Muscle of back (tissue), 11 donors: ENCODE data around the gene GID4. TPM values are rescaled to one million over a fixed set of nuclear protein-coding genes. Genes with fewer than 3 reads are reported as not detected.
A peak's percentile ranks its signal among the peaks of the same experiment; 100 is the strongest.

Experiments used
- DNase-seq, 3 donors: peaks; one replicate each; pipeline versions ENCODE4 v3.0.0 to v3.0.0-alpha.2; 2013
- polyA plus RNA-seq, 10 donors: library from polyadenylated mRNA; unstranded; fragments of 120-200 nt; gene quantifications; one replicate each; pipeline ENCODE4 v1.2.1, GENCODE V29; 2013; ENCODE audit not compliant: insufficient read length in 10 of 10

The GID4 gene
- polyA plus RNA-seq, 10 donors: 9.9 to 13.9 (median 11.5) TPM

DNA sequence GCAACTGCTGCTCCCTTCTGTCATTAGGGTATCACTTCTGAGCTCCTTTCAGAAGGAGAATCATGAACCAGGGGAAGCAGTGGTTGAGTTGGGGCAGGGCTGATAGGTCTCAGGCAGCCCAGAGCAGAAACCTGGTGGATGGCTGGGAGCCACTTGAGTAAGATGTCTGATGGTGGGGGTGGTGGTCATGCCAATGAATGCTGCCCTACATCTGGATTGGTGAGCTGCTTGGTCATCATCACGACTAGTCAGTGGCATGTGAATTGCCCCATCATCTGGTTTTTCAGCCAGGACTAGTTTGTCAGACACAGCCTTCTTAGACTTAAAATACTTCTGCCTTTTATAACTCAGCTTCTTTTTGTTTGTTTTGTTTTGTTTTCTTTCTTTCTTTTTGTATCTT is 2.6 kb downstream of the GID4 start:
- no peak for DNase-seq

DNA sequence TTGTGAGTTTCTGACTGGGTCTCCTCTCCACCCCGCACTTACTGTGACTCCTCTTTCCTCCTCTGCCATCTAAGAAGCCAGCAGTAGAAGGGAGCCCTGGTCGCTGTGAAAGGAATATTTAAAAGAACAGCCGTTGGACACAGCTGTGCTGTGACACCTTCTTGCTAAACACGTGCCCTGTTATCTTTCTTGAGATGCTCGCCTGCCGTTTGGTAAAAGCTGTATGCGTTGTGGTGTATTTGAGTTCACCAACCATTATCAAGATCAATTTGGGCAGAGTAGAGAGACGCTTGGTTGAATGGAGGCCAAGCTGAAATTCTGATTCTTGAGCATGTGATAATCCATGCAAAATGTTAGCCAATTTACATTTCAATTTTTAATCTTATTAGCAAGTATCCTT is 3.8 kb downstream of the GID4 start:
- DNase-seq: no peak

DNA sequence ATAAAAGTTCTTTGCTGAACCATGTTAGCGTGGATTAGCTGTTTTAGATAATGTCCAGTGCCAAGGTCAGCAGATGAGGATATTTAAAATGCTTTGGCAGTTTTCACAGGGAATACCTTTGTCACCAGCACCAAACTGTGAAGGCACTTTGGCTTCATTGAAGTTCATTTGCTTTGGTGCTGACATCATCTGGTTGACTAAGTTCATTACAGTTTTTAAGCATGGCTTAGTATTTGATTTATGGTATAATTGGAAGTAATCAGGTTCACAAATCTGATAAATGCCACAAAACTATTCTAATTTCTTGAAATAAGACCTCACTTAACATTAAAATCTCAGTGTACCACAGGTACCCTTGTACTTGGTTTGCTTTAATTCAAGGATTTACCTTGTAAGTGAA is 4.3 kb downstream of the GID4 start:
- DNase-seq: no peak

DNA sequence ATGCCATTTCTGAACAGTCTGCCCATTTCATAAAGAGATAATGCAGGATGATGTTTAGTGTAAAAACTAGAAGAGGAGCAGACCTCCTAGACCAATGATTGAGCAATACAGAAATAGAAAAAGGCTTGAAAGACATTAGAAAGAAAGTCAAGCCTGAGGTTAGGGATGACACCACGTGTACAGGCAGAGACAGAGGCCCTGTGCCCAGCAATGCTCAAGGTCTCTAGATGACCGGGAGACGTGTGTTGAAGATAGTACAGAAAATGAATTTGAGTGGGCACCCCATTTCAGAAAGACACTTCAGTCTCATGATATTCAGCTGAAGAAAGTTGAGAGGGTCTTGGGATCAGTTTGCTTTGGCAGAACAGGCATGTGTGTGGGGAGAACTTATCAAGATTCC is 5.4 kb downstream of the GID4 start:
- DNase-seq: no peak

DNA sequence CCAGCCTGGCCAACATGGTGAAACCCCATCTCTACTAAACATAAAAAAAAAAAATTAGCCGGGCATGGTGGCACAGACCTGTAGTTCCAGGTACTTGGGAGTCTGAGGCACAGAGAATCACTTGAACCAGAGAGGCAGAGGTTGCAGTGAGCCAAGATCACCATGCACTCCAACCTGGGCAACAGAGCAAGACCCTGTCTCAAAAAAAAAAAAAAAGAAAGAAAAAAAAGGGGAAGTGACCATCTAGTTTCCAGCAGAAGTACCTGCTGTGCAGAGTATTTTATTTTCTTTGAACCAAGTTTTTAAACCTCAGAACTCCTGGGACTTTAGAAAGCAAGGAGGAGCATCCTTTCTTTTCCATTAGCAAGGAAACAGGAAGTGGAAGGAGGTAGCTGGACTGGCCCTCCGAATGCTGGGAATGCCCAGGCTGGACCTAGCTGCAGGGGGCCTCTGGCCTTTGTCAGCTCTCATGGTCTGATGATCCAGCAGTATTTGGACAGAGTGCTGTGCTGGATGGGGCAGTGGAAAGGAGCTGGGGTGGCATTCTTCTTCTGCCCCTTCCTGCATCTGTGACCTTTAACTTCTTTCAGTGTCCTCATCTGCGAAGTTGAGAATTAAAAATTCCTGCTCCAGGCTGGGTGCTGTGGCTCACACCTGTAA is 6.6 kb downstream of the GID4 start:
- DNase-seq: no peak

DNA sequence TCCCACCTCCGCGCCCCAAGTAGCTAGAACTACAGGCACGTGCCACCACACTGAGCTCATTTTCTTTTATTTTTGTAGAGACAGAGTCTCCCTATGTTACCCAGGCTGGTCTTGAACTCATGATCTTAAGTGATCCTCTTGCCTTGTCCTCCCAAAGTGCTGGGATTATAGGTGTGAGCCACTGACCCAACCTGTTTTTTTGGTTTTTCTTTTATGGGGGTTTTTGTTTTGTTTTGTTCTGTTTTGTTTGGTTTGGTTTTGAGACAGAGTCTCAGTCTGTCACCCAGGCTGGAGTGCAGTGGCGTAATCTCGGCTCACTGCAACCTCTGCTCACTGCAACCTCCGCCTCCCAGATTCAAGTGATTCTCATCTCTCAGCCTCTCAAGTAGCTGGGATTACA is 16.4 kb downstream of the GID4 start:
- DNase-seq: no peak

DNA sequence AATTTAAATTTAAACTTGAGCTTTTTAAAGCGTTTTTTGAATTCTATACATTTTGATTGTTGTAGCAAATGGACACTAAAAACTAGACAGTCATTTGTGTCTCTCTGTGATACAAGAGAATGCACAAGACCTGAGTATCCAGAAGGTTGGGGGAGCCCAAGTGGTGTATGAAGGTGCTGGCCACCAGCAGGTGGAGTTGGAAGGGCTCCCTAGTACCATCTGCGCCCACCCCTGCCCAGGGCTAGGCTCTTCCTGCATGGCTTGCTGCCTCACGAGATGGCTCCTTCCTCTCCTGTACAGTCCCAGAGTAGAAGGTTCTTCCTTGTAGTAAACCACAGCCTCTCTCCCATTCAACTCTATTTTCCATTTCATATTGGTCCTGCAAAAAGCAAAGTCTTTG is 17.0 kb downstream of the GID4 start:
- DNase-seq: no peak

DNA sequence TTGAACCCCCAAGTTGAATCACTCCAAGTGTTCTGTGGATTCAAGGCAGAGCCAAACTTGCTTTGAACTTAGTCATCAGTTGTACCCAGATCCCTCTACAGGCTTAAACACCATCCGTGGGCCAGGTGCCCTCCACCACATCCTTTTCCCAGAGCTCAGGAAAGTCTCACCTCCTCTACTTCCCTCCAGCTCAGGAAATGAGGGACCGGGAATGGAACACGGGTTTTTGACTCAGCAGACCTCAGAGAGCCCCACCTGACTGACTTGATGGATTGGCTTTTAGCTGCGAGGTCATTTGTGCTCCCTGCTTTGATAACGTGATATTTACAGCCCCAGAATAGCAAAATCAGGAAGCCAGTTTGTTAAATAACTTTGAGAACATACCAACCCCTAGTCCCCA is 20.1 kb downstream of the GID4 start:
- DNase-seq: no peak

DNA sequence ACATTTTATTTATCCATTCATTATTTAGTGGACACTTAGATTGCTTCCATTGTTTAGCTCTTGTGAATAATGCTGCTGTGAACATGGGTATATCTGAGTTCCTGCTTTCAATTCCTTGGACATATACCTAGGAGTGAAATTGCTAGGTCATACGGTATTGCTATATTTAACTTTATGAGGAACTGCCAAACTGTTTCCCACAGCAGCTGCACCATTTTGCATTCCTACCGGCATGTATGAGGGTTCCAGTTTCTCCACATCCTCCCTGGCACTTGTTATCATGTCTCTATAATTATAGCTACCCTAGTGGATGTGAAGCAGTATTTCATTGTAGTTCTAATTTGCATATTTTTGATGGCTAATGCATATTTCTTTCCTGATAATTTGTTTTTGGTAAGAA is 24.8 kb downstream of the GID4 start:
- DNase-seq: no peak

DNA sequence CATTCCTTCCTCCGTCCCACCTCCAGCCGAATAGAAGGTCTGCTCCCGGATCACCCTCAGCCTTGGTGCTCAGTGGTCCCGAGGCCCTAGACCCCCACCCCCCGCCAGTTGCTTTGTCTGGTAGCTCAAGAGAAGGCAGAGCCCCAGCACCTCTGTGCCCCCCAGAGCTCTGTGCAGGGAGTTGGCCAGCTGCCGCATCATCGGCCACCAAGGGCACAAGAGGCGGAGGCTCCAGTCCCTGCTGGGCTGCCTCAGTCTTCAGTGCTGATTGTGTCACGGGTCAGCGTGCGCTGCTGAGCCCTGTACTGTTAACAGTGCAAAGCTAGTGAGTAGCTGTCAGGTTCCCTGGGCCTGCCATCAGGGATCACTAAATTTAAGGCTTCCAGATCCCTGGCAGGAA is 26.3 kb downstream of the GID4 start:
- DNase-seq: no peak

DNA sequence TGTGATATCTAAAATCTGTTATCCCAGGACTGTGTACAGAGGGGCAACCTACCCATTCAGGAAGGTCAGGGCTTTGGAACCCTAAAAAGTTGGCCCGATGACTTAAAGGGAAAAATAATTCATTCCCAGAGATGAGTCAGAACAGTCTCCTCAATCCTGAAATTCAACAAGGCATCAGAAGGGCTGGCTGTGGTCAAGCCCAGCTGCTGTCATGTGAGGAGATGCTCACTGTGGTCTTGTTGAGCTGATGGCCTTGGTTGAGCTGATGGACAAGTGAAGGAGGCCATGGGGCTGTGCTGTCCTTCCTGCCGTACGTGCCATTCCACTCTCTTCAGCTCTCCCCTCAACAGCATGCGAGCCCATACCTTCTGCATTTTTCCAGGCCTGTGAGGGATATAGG is 27.7 kb downstream of the GID4 start:
- DNase-seq: no peak

DNA sequence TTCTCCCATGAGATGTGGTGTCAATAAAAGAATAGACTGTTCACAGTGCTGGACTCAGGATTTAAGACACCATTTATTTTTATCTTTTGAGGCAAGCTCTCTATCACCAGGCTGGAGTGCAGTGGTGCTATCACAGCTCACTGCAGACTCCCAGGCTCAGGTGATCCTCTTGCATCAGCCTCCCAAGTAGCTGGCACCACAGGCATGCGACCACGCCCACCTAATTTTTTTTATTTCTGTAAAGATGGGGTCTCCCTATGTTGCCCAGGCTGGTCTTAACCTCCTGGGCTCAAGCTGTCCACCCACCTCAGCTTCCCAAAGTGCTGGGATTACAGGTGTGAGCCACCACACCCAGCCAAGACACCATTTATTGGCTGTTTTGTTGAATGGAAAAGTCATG is 29.9 kb downstream of the GID4 start:
- DNase-seq: no peak

DNA sequence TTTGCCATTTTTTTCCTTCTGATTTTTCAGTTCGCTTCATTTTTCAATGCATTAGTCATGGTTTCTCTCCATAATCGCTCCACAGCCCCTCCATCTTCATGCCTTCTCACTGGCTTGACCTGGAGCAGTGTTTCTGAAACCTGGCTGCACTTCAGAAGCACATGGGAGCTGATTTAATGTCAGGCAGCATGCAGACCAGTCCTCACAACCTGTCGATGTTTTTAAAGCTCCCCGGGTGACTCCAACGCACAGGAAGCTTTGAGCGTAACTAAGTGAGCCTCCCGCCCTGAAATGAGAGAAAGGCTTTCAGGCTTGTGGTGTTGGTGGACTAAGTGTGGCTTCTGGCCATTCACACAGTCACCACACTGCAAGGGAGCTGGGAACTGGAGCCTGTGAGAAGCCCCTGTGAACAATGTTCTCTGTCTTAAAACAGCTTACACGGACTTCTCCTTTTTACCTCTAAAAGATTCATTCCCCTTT is 31.7 kb downstream of the GID4 start:
- DNase-seq: peak in 2 of 3 donors; percentile 16 to 48

DNA sequence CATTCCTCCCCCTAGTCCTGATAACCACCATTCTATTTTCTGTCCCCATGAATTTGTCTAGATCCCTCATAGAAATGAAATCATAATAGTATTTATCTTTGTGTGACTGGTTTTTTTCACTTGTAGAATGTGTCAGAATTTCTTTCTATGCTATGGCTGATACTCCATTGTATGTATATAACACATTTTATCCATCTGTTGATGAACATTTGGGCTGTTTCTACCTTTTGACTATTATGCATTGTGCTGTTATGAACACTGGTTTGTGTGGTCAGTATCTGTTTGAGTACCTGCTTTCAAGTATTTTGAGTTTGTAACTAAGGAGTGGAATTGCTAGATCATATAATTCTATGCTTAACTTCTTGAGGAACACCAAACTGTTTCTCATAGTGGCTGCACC is 32.5 kb downstream of the GID4 start:
- DNase-seq: no peak

DNA sequence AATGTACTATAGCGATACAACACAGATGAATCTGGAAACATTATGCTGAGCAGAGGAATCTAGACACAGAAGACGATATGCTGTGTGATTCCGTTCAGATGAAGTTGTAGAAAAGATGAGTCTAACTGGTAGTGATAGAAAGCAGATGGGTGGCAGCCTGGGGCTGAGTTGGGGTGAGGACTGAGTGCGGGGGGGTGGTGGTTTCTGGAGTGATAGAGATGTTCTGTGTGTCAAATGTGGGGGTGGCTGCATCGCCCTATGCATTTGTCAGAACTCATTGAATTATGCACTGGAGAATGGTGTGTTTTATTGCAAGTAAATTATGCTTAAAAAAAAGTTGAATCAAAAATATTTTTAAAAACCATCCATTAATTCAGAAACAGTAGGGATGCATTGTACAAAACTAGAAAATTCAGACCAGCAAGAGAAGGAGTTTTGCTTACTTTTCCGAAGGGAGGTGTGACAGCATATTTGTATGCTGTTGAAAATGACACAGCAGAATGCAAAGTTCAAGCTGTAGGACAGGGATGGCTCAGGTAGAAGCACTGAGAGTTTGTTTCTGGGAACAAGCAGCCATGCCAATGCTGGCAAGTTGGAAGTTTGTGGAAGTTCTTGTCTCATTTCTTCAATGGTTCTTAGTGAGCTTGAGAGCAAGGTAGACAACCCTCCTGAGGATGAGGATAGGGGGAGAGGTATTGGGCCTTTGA is 35.5 kb downstream of the GID4 start:
- no peak for DNase-seq

DNA sequence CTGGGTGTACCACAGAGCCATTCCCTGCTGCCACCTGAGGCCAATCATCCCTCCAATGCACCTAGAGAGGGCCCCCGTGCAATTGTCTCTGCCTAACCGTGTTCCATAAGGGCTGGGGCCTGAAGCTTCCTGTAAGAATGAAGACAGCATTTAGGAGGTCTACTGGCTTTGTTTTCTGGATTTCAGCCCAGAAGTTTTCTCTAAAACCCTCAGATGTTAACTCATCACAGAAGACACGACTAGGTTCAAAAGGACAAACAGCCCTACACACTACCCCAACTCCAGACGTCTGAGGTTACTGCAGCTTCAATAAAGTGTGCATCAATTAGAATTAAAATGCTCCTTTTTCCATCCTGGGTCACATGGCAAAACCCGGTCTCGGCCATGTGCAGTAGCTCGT is 37.7 kb downstream of the GID4 start:
- DNase-seq: peak; percentile 19 to 62 (median 20)

DNA sequence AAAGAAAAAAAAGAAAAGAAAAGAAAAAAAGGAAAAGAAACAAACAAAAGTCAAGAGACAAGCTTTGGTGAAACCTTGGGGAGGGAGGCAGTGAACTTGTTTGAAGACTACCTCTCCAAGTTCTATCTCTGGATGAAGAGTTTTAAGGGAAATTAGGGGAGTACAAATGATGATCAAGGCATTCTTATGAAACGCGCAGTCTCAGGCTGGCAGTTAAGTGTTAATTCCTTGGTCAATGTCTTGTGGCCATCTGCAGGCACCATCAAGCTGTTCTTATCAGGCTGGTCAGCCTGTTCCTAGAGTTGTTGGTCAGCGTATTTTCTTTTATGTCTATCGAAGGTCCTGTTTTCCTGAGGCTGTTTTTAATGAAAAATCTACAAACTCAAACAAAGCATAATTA is 40.3 kb downstream of the GID4 start:
- no peak for DNase-seq

DNA sequence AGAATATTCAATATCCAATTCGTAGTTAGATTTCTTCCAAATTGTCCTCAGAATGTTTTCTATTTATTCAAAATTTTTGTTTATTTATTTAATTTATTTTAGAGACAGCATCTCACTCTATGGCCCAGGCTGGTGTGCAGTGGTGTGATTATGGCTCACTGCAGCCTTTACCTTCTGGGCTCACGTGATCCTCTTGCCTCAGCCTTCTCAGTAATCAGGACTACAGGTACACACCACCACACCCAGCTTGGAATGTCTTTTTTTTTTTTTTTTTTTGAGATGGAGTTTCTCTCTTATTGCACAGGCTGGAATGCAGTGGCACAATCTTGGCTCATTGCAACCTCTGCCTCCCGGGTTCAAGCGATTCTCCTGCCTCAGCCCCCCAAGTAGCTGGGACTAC is 45.0 kb downstream of the GID4 start:
- no peak for DNase-seq

DNA sequence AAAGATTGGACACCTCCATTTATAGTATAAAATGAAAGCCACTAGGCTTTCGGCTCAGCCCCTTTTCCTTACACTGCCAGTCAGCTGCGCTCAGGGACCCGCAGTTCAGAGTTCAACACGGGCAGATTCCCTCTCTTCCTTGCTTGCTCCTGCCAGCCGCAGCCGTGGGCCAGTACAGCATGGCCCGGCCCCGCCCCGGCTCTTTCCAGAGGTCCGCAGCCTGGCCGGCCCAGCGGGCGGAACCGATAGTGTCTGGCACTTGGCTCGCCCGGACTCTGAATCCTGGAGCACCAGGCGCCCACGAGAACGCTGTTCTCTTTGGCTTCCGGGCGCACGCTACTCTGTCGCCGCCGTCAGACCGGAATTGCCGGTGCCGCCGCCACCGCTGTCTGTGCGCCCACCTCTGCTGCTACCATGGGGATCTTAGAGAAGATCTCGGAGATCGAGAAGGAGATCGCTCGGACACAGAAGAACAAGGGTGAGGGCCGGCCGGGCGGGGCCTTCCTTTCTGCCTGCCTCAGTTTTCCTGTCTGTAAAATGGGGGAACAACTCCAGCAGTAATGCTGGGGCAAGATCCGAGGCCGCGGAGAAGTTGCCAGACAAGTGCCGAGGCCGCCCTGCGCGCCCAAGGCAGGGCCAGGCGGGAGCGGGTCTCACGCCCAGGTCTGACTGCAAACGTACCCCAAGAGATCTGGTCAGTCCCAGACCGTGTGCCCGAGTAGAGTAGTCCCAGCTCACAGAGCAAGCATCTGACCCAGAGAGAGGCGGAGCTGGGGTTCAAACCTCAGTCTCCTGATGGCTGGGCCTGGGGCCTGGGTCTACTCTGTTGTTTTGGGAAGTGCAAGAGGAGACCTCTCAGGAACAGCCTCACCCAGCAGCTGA is 48.6 kb downstream of the GID4 start, which contains the start of gene DRG2:
DRG2 (plus strand) TSS at position 339 of the 882 bp plus-strand sequence; CDS start at position 415, 76 bp downstream.
- DNase-seq: peak; percentile 91 to 97 (median 94)

DNA sequence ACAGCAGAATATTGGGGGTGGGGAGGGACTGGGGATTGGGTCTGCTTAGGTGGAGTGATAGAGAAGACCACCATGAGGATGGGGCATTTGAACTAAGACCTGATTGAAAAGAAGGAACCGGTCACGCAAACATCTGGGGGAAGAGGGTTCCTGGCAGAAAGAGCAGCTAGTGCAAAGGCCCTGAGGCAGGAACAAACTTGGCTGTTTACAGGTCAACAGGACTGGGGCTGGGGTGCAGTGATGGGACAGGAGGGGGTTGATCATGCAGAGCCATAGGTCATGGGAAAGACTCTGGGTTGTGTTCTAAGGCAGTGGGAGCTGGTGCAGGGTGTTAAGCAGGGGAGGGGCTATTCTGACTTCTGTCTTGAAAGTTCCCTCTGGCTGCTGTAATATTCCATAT is 50.4 kb downstream of the GID4 start:
- no peak for DNase-seq

DNA sequence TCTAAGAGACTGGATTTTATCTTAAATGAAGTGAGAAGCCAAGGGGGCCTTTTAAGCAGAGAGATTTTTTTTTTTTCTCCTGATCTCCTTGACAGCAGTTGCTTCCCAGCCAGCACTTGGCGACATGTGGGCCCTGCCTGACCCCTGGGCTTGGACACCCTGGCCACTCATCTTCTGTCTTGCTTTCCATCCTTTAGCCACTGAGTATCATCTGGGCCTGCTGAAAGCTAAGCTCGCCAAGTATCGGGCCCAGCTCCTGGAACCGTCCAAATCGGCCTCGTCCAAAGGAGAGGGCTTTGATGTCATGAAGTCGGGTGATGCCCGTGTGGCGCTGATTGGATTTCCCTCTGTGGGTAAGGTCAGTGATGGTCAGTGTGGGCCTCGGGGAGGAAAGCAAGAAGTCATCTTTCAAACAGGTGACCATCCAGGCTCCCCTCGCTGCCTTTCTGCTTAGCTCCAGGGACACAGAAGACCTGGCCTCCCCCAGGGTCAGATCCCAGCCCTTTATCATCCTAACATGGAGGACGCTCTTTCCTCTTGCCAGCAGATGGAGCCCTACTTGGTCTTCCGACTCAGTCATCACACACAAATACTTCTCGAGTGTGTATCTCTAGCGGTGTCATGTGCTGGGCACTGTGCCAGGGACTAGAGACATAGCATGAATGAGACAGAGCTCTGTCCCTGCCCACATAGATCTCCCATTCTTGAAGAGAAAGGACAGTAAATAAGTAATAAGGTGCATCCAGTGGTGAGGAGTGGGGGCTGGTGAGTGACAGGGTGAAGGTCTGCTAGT is 54.6 kb downstream of the GID4 start:
- DNase-seq: peak in 2 of 3 donors; percentile 19 to 48

DNA sequence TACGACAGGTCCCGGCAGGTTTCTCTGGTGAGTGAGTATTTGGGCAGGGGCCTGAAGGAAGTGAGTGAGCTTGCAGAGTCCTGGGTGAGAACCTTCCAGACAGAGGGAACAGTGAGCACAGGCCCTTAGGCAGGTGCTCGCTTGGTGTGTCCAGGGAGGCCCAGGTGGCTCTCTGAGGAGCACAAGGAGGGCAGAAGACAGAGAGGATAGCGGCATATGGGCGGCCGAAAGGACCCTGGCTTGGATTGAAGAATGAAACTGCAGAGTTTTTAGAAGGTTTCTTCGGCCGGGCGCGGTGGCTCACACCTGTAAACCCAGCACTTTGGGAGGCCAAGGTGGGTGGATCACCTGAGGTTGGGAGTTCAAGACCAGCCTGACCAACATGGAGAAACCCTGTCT is 55.2 kb downstream of the GID4 start:
- DNase-seq: no peak
